ENCODE data around the gene POMT1.
"Not testable (repeated sequence)": the region's sequence is repeated elsewhere in the genome, so short reads cannot be mapped to it uniquely, and the experiment has no call there.

POMT1 gene

DNA sequence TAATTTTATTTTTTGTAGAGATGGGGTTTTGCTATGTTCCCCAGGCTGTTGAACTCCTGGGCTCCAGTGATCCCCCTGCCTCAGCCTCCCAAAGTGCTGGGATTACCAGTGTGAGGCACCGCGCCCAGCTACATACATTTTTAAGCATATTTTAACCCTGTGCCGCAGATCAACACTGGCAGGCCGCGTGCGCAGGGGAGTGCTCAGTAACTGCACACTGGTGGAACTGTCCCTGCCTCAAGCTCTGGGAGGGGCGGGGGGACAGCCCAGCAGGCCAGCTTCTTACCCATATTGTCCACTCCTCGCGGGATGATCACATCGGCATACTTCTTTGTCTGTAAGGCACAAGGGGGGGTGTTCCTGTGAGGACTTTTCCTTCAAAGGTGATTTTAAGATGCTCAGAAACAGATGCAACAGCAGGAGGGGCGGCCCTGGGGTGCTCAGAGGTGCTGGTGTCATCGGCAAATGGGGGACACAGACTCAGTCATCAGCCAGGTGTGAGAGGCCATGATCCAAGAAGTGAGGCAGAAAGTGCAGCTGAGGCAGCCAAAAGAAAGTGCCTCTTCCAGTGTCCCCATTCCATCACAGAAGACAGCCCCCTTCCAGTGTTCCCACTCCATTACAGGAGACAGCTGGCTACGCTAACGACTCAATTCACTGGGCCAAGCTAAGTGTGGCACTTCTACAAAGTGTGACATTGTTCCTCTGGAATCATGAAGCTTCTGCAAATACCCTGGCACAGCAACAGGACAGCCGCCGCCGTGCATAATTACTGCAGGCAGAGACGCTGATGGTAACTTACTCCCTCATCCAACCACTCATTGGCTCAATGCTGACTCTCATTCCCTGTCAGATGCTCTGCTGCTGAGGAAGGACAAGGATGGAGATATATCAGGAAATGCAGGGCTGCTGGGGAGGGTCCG, 23.2 kb downstream of the POMT1 start:
- DNase-seq = no peak

DNA sequence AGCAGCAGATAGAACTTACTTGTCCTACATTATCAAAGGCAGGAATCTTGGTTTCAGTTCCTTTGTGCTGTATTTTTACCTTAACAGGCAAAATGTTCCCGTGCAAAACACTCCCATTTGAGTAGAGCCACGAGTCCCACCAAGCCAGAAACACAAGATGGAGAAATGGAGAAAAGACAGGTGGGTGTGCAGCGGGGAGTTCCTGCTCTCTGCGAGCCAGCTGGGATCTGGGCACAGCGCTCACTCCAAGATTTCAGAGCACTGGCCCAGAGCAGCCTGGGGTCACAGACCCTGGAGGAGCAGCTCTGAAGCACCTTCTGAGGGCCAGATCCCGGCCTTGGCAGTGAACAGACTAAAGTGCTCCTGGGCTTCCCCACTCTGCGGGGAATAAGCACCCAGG, 25.5 kb downstream of the POMT1 start:
- DNase-seq = no peak

DNA sequence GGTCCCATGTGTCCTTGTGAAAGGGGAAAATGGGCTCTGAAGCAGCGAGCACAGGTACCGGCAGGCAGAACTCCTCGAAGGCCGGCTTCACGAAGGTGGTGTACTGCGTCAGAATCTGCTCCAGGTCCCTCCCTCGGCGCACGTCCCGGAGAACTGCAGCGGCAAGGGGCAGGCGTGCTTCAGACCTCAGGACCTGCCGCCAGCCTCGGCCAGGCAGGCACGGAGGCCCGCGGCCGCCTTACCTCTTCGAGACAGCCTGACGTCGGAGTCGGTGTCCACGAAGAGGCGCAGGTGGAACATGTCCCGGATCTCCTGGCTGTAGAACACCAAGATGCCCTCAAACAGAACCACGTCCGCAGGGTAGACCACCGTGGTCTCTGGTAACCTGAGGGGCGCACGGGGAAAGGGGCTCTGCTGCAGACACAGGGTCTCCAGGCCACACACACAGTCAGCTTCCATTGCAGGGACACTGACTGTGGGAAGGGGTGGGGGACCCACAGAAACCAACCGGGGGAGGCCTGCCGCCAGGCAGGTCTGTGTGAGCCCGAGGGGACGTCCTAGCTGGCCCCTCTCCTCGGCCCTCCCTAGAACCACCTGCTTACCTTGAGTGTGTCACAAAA, 26.3 kb downstream of the POMT1 start:
- no peak for DNase-seq

DNA sequence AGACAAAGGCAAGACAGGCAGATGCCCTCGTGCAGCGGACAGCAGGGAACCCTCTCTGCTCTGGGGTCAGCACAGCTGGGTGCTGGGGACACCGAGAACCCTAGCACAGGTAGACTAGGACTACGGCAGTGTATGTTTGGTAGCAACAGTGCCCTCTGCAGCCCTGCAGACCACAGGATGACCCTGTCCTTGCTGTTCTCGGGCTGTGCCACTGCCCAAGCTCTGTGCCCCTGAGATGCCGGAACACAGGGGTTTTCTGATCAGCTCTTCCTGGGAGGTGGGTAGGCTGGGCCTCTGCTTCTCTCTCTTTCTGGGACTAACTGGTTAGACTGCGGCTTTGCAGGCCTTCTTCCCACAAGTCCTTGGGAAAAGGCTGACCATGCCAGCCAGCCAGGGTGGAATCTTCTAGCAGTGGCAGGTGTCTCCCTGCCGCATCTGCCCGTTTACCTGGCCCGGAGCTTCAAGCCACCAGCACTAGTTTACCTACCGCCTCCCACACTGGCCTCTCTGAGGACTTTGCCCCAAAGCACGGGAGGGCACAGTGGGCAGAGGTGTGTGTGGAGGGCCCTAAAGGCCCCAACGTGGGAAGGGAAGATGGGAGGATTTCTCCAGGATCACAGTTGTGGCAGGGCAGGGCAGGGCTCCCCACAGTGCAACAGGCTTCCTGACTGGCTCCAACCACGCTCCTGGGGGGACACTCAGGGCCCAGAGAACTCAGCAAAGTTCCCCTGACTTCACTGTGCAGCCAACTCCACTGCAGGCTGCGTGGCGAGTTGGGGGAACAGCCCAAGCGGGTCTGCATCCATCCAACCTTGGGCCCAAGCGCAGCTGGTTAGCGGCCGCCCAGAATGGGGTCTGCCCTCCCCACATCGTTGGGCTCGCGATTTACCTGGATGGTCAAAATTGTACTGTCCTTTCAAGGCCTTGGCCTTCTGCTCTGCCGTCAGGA, 27.2 kb downstream of the POMT1 start:
- DNase-seq = no peak

DNA sequence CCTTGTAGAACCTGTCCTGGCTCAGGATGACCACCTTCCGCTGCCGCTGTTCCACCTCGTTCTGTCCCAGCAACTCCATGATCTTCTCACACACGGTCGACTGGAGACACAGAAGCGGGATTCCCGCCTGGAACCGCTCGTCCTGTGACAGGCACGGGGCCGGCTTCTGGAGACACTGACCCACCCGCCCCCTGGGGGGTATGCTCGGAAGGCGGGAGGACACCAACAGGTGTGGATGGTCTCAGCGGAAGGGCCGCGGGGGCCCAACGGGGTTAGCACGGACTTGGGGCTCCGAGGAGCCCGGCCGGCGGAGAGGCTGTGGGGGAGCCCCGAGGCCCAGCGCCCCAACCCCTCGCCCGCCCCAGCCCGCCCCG, 27.8 kb downstream of the POMT1 start:
- DNase-seq = peak; percentile 27

DNA sequence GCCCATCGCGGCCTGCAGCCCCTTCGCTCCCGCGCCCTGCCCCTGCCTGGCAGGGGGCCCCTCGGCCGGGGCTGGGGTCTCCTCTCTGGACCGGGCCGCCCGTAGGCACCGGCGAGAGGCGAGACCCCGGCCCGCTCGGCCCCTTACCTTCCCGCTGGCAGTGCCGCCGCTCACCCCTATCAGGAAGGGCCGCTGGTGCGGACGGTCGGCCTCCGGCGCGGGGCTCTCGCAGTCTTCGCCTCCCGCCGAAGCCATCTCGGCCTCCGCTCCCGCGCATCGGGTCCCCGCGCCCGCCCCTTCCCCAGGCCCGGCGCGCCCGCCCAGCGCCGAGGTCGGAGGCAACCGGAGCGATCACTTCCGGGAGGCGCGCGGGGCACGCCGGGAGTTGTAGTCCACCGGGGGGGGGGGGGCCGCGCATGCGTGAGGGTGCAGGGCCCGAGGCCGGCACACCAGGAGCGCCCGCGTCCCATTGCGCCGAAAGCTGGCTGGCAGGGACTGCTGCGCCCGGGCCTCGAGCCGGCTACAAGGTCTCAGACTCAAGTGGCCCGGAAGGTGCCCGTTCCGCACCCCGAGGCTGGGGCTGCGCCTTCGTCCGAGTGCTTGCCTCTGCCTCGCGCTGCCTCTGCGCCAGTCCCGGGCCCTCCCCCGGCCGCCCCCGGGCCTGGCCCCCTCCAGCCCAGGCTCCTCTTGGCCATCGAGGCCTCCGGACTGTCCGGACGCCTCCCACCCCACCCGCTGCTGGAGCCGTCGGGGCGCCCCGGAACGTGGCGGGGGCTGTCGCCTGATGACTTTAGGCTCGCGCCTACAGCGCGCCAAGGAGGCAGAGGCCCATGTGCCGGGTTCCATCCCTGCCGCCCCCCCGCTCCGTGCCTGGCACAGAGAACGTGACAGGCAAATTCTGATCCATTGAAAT, 28.5 kb downstream of the POMT1 start, which contains the start of gene UCK1:
TSS of gene UCK1 (minus strand) at position 344 of the 913 bp plus-strand sequence. CDS start at position 255, 89 bp downstream.
- DNase-seq = peak; percentile 91

DNA sequence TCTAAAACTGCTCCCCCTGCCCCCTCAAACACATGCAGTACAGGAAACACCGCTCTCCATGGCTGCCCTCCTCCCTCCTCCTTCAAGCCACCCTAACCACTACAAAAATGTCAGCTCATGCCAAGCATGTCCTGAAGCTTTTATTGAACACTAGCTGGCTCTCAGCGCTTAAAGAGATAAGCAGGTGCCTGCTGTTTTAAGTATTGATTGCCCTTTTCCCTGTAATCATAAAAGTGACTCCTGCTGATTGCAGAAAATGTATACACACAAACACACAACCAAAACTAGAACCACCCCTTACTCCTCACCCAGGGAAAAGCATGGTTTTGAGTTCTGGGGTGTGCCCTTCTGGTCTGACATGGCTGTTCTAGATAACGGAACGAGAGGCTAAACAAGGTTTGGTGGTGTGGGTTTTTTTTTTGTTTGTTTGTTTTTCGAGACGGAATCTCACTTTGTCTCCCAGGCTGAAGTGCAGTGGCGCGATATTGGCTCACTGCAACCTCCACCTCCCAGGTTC, 32.1 kb downstream of the POMT1 start:
- peak; percentile 54 for DNase-seq

DNA sequence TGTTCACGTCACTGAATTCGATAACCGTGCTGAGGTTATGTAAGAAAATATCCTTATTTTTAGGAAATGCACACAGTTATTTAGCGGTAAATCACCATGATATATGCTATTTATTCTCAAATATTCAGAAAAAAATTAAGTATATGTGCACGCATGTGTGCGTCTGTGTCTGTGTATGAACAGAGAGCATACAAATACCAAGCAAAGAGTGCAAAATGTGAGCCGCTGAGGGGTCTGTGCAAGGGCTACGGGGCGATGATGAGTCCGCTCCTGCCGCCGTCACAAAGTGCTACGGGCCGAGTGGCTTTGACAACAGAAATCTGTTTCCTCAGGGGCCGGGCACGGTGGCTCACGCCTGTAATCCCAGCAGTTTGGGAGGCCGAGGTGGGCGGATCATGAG, 35.2 kb downstream of the POMT1 start:
- DNase-seq = no peak

DNA sequence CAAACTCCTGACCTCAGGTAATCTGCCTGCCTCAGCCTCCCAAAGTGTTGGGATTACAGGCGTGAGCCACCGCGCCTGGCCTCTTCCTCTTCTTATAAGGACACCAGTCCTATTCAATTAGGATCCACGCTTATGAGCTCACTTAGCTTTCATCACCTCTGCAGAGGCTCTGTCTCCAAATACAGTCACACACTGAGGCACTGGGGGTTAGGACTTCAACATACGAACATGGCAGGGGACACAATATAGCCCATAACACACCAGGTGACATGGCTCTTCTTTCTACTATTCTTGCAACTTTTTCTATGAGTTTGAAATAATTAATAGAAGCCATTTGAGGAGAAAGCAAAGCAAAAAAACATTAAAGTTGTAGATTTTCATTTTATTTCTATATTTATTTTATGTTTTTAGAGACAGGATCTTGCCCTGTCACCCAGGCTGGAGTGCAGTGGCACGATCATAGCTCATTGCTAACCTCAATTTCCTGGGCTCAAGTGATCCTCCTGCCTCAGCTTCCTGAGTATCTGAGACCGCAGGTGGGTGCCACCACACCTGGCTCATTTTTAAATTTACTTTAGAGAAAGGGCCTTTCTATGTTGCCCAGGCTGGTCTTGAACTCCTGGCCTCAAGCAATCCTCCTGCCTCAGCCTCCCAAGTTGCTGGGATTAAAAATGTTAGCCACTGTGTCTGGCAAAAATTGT, 36.7 kb downstream of the POMT1 start:
- peak; percentile 57 for DNase-seq

DNA sequence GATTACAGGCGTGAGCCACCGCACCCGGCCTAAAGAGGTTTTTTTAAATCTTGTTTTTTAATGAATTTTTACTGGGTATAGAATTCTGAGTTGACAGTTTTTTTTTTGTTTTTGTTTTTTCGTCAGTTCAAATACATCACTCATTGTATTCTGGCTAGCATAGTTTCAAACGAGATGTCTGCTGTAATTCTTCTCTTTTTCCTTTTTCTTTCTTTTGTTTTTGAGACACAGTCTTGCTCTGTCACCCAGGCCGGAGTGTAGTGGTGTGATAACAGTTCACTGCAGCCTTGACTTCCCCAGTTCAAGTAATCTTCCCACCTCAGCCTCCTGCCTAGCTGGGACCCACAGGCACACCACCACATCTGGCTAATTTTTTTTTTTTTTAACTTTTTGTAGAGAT, 40.4 kb downstream of the POMT1 start:
- DNase-seq = no peak

DNA sequence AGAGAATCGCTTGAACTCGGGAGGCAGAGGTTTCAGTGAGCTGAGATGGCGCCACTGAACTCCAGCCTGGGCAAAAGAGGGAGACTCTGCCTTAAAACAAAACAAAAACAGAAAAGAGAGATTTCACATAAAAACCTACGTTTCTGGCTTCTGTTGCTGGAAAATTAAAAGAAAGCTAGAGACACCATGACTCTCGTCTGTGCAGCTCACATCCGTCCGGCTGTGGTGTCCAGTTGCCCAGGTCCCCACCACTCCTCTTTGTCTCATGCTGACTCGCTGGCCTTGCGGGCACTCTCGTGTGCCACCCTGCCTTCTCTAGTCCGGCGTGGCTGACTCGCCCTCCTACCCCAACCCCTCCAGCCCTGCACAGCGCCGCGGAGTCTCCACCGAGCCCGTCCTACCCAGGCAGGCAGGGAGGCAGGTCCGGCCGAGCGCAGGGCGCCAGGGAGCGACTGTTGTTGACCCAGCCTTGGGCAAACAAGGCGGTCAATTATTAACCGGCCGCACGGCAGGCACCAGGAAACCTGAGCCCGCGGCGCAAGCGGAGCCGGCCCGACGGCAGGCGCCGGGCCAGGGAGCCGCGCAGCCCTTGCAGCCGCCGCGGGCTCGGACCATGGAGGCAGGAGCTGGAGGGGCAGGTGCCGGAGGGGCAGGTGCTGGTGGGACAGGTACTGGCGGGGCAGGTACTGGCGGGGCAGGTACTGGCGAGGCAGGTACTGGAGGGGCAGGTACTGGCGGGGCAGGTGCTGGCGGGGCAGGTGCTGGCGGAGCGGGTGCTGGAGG, 42.5 kb downstream of the POMT1 start, which contains the start of gene PRRT1B:
TSS of gene PRRT1B (plus strand) at position 521 of the 783 bp plus-strand sequence. CDS start at position 614, 93 bp downstream.
- no peak for DNase-seq

DNA sequence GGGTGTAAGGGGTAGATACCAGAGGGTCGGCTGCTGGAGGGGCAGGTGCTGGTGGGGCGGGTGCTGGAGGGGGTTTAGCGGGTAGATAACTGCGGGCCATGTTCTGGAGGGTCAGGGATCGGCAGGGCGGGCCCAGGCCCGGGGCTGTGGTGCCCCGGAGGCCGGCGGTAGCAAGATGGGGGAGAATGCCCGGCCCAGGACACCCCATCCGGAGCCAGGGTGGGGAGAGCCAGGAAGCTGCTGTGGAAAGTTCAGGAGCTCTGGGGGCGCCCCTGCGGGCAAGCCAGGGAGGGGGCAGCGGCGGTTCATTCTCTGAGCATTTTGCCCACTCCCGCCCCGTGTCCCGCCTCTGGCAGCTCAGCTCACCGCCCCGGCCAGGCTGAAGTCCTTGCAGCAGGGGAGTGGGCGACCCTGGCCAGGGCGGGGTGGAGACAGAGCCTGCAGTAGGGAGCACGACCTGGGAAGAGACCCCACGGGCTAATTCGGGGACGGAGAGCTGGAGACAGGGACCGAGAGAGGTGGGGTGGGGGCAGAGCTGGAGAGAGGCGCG, 43.1 kb downstream of the POMT1 start:
- no peak for DNase-seq

DNA sequence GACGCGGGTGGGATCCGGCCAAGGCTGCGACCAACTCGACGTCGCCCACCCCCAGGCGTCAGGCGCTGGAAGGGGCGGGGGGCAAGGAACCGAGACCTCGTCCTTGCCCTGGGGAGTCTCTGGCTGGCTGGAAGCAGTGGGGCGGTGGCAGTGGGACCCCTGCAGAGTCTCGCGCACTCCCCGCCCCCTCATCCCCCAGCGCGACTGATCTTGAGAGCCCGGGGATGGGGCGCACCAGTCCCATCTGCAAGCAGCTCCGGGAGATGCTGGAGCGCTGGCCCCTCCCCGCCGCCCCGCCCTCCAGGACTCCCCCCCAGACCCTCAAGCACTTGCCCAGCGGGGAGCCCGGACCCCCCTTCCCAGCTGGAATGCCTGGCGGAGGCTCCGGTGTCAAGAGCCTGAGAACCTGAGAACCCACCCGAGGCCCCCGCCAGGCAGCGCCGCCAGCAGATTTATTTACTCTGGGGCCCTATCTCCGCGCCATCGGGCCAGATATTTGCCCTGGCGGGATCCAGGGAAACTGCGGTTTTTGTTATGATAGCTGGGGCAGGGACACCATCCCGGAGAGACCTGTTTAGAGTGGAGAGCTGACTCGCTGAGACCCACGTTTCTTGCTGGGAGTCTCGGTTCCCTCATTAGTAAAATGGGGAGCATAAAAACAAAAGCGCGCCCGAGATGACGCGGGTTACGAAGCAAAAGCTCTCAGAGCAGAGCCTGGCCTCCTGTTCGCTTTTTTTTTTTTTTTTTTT, 43.8 kb downstream of the POMT1 start:
- DNase-seq = peak; percentile 24

DNA sequence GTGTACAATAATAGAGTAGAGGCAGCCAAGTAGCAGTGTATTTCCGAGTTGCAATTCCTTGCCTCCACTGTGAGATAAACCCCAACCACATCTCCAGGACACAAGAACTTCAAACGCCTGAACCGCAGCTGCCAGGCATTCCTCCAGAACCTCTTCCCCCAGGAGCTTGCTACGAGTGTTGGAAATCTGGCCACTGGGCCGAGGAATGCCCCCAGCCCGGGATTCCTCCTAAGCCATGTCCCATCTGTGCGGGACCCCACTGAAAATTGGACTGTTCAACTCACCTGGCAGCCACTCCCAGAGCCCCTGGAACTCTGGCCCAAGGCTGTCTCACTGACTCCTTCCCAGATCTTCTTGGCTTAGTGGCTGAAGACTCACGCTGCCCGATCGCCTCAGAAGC, 46.5 kb downstream of the POMT1 start:
- not testable (repeated sequence) for DNase-seq

DNA sequence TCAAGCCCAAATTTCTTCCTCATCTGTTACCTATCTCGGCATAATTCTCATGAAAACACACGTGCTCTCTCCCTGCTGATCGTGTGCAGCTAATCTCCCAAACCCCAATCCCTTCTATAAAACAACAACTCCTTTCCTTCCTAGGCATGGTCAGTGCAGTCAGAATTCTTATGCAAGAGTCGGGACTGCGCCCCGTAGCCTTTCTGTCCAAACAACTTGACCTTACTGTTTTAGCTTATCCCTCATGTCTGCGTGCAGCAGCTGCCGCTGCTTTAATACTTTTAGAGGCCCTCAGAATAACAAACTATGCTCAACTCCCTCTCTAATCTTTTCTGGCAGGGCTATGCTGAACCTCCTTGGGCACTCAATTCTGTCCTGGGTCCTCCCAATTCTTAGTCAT, 47.7 kb downstream of the POMT1 start:
- not testable (repeated sequence) for DNase-seq

DNA sequence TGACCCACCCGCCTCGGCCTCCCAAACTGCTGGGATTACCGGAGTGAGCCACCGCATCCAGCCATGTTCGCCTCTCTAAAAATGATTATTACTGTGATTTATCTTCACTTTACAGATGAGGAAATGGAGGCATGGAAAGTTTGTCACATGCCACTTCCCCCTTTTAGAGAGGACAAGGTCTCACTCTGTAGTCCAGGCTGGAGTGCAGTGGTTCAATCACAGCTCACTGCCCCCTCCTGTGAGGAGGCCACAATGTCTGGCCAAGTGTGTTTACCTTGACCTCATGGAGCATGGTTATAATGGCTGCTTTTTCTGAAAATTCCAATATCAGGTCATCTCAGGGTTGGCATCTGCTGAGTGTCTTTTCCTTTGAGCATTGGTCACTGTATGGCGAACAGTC, 49.3 kb downstream of the POMT1 start:
- no peak for DNase-seq

DNA sequence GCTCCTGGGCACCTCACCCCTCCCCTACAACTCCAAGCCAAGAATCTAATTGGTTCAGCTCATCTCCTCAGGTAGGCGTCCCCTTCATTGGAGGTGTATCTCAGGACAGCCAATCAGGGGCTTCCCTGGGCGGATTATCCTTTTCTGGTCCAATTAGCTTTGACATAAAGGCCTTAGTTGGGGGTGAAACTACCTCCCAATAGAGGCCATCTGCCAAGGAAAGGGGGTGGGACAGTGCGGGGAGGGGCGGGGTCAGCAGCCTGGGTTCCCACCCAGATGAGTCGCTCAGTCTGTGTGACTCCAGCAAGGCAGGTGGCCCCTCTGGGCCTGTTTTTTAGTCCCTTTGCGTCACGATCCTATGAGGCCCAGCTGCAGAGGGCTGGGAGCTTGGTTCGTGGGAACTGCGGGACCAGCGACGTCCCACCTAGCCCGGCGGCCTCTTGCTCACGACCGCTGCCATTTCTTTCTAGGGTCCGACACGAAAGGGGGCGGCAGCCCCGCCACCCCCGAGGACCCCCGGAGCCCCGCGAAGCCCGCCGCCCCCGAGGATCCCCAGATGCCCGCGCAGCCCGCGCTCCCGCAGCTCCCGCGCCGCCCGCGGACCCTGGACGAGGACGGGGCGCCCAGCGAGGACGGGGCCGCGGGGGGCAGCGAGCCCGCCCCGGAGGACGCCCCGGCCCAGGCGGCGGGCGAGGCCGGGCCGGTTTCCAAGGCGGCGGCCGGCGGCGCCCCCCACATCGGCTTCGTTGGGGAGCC, 51.5 kb downstream of the POMT1 start:
- DNase-seq = no peak

DNA sequence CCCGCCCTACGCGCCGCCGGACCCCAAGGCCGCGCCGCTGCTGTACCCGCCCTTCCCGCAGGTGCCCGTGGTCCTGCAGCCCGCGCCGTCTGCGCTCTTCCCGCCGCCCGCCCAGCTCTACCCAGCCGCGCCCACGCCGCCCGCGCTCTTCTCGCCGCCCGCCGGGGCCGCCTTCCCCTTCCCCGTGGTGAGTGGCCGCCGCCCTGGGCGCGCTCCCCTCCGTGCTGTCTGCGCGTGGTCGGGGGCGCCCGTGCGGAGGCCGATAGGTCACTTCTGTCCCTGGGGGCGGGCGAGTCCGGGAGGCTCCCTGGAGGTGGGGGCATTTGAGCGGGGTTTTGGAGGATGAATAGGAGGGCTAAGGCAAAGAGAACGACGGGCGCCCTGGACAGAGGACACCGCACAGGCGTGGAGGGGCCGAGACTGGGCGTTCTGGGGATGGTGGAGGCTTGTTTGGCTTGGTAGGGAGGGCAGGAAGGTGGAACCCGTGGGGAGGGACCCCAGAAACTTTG, 52.2 kb downstream of the POMT1 start:
- no peak for DNase-seq
